ENCODE measurements around the gene FBXO47.
A peak's percentile ranks its signal among the peaks of the same experiment; 100 is the strongest.

FBXO47 gene

DNA sequence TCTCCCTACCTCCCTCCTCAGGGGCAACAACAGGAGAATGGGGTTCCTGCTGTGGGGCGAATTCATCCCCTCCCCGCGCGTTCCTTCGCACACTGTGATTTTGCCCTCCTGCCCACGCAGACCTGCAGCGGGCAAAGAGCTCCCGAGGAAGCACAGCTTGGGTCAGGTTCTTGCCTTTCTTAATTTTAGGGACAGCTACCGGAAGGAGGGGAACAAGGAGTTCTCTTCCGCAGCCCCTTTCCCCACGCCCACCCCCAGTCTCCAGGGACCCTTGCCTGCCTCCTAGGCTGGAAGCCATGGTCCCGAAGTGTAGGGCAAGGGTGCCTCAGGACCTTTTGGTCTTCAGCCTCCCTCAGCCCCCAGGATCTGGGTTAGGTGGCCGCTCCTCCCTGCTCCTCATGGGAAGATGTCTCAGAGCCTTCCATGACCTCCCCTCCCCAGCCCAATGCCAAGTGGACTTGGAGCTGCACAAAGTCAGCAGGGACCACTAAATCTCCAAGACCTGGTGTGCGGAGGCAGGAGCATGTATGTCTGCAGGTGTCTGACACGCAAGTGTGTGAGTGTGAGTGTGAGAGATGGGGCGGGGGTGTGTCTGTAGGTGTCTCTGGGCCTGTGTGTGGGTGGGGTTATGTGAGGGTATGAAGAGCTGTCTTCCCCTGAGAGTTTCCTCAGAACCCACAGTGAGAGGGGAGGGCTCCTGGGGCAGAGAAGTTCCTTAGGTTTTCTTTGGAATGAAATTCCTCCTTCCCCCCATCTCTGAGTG, 47.7 kb downstream of the FBXO47 start:
- no peak overlapping the region for H3K27ac ChIP-seq
- no peak for TF ChIP-seq ZFX (IDR thresholded peaks at IDR 0.05)
- TF ChIP-seq, protein P1, sequence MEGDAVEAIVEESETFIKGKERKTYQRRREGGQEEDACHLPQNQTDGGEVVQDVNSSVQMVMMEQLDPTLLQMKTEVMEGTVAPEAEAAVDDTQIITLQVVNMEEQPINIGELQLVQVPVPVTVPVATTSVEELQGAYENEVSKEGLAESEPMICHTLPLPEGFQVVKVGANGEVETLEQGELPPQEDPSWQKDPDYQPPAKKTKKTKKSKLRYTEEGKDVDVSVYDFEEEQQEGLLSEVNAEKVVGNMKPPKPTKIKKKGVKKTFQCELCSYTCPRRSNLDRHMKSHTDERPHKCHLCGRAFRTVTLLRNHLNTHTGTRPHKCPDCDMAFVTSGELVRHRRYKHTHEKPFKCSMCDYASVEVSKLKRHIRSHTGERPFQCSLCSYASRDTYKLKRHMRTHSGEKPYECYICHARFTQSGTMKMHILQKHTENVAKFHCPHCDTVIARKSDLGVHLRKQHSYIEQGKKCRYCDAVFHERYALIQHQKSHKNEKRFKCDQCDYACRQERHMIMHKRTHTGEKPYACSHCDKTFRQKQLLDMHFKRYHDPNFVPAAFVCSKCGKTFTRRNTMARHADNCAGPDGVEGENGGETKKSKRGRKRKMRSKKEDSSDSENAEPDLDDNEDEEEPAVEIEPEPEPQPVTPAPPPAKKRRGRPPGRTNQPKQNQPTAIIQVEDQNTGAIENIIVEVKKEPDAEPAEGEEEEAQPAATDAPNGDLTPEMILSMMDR (conservative IDR thresholded peaks at IDR 0.05) = no peak

- no peak for TF ChIP-seq ZFX (IDR thresholded peaks at IDR 0.05)
- TF ChIP-seq, protein P1 (conservative IDR thresholded peaks at IDR 0.05) = no peak
- no peak overlapping the region for H3K27ac ChIP-seq
These were observed 48.3 kb downstream of the FBXO47 start for GRCh38 chr17:38918916-38919315.

DNA sequence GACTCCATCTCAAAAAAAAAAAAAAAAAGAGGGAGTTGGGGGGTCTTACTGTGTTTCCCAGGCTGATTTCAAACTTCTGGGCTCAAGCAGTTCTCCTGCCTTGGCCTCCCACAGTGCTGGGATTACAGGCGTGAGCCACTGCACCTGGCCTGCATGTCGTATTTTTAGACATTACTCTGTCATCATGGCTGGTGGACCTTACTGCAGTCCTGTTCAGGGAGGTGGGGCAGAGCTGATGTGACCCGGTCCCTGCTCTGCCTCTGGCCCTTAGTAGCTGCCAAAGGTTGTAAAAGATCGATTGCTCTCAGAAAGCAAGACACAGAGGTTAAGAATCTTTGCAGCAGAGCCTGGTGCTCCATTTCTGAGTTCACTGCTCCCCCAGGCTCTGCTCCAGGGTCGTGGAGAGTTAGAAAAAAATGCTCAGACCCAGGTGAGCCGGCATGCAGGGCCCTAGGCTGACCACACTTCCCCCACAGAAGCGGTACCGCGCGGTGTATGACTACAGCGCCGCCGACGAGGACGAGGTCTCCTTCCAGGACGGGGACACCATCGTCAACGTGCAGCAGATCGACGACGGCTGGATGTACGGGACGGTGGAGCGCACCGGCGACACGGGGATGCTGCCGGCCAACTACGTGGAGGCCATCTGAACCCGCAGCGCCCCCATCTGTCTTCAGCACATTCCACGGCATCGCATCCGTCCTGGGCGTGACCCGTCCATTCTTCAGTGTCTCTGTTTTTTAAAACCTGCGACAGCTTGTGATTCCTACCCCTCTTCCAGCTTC, 48.9 kb downstream of the FBXO47 start:
- TF ChIP-seq, protein P1 (conservative IDR thresholded peaks at IDR 0.05) = no peak
- no peak for TF ChIP-seq ZFX (IDR thresholded peaks at IDR 0.05)
- no peak overlapping the region for H3K27ac ChIP-seq

- TF ChIP-seq ZFX (IDR thresholded peaks at IDR 0.05) = no peak
- TF ChIP-seq, protein P1 (conservative IDR thresholded peaks at IDR 0.05) = peak; percentile 53
These were observed 49.9 kb downstream of the FBXO47 start for GRCh38 chr17:38917259-38917658.

GRCh38 chr17:38916771-38917170, 50.4 kb downstream of the FBXO47 start:
- H3K27ac ChIP-seq = no peak overlapping the region
- TF ChIP-seq ZFX (IDR thresholded peaks at IDR 0.05) = no peak
- TF ChIP-seq, protein P1 (conservative IDR thresholded peaks at IDR 0.05) = no peak

More at GRCh38 chr17:38917259-38917658, 49.9 kb downstream of the FBXO47 start:
- no peak overlapping the region for H3K27ac ChIP-seq

GRCh38 chr17:38915639-38915995, 51.6 kb downstream of the FBXO47 start:
- peak overlapping the region; percentile 6; the same call in 1 of the 2 replicates for H3K27ac ChIP-seq
- TF ChIP-seq ZFX (IDR thresholded peaks at IDR 0.05) = no peak
- TF ChIP-seq, protein P1 (conservative IDR thresholded peaks at IDR 0.05) = no peak
